Measurements from ENCODE around the gene WDR41.

WDR41 gene

DNA sequence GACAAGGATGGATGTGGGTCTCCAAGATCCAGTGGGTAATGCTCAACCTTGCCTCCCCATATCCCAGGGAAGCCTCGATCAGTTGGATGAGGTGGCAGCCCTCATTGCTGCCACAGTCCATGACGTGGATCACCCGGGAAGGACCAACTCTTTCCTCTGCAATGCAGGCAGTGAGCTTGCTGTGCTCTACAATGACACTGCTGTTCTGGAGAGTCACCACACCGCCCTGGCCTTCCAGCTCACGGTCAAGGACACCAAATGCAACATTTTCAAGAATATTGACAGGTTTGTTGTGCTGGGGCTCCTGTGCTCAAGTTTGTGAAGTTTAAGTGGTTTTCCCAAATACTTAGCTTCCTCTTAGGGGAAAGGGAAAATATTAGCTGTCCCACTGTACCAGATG lies 74.0 kb downstream of the WDR41 start:
- no peaks in the 10 kb centered on the region for H3K27me3 ChIP-seq (ENCODE audit: control insufficient read depth in 2 of 2, insufficient read depth in 2 of 2, low read length in 2 of 2)
- no peak overlapping the region for H3K27ac ChIP-seq (ENCODE audit: low read depth in 2 of 2, low read length in 2 of 2)
- no peak overlapping the region for H3K9ac ChIP-seq (ENCODE audit: low read depth in 1 of 2, low read length in 2 of 2)
- no peak overlapping the region for H3K4me3 ChIP-seq (ENCODE audit: low read length in 2 of 2)
- H3K4me1 ChIP-seq (ENCODE audit: control insufficient read depth in 2 of 2, insufficient read depth in 2 of 2, low read length in 2 of 2), result peaks cover 3 to 10% of the 10 kb centered on the region in 2 donors
- no peaks in the 10 kb centered on the region for H3K9me3 ChIP-seq (ENCODE audit: control insufficient read depth in 2 of 2, low read length in 2 of 2)
- no peaks in the 10 kb centered on the region for H3K36me3 ChIP-seq (ENCODE audit: control insufficient read depth in 2 of 2, insufficient read depth in 2 of 2, low read length in 2 of 2)

- H3K9me3 ChIP-seq (ENCODE audit: control insufficient read depth in 2 of 2, low read length in 2 of 2), result no peaks in the 10 kb centered on the region
- H3K4me3 ChIP-seq (ENCODE audit: low read length in 2 of 2), result no peak overlapping the region
- no peaks in the 10 kb centered on the region for H3K27me3 ChIP-seq (ENCODE audit: control insufficient read depth in 2 of 2, insufficient read depth in 2 of 2, low read length in 2 of 2)
- no peak overlapping the region for H3K9ac ChIP-seq (ENCODE audit: low read depth in 1 of 2, low read length in 2 of 2)
- H3K27ac ChIP-seq (ENCODE audit: low read depth in 2 of 2, low read length in 2 of 2), result no peak overlapping the region
- H3K4me1 ChIP-seq (ENCODE audit: control insufficient read depth in 2 of 2, insufficient read depth in 2 of 2, low read length in 2 of 2), result no peaks in the 10 kb centered on the region
- no peaks in the 10 kb centered on the region for H3K36me3 ChIP-seq (ENCODE audit: control insufficient read depth in 2 of 2, insufficient read depth in 2 of 2, low read length in 2 of 2)
Observed at GRCh38 chr5:77413049-77413448, 79.1 kb downstream of the WDR41 start.

DNA sequence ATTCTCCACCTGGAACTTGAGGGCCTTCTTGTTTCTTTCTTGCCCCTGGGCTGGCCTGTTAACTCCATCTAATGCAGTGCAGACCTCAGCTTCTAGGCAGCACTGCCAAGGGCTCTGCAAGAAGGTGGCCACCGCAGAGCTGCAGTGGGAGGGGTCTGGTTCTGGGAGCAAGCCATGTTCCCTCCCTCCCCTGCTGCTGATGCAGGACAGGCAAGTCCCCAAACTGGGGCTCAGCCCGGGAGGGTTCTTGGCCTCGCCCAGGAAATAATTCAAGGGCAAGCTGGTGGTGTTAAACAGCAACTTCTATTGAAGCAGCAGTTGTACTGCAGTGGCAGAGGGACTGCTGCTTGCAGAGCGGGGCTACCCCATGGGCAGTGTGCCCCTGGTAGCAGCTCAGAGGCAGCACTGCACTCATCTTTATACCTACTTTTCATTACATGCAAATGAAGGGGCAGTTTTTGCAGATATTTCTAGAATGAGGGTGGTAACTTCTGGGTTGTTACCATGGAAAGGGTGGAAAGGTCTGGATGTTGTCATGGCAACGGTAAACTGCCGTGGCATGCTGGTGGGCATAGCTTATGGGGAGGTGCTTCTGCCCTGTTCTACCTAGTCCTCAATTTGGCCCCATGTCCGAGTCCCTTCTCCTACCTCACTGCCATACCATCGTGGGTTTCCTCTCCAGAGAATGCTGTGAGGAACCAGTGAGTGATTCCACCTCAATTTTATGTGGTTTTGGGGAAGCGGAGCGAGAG lies 82.1 kb downstream of the WDR41 start:
- no peaks in the 10 kb centered on the region for H3K36me3 ChIP-seq (ENCODE audit: control insufficient read depth in 2 of 2, insufficient read depth in 2 of 2, low read length in 2 of 2)
- no peak overlapping the region for H3K4me3 ChIP-seq (ENCODE audit: low read length in 2 of 2)
- H3K9ac ChIP-seq (ENCODE audit: low read depth in 1 of 2, low read length in 2 of 2), result no peak overlapping the region
- H3K27me3 ChIP-seq (ENCODE audit: control insufficient read depth in 2 of 2, insufficient read depth in 2 of 2, low read length in 2 of 2), result no peaks in the 10 kb centered on the region
- H3K4me1 ChIP-seq (ENCODE audit: control insufficient read depth in 2 of 2, insufficient read depth in 2 of 2, low read length in 2 of 2), result no peaks in the 10 kb centered on the region
- H3K27ac ChIP-seq (ENCODE audit: low read depth in 2 of 2, low read length in 2 of 2), result no peak overlapping the region
- H3K9me3 ChIP-seq (ENCODE audit: control insufficient read depth in 2 of 2, low read length in 2 of 2), result no peaks in the 10 kb centered on the region

DNA sequence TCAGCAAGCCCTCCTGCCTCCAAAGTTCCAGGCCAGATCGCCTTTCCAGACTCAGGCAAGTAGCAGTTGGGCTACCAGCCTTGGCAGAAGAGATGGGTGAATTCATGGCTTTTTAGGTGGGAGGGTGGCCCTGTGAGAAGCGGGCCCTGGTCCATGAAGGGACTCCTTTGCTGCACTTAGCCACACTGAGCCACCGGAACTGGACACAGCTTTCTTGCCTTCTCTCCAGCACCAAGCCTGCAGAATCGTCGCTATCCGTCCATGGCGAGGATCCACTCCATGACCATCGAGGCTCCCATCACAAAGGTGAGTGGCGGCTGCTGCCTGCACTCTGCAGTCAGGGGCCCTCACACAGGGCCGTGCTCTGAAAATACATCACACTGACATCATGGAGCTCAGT lies 85.0 kb downstream of the WDR41 start:
- no peaks in the 10 kb centered on the region for H3K36me3 ChIP-seq (ENCODE audit: control insufficient read depth in 2 of 2, insufficient read depth in 2 of 2, low read length in 2 of 2)
- no peak overlapping the region for H3K9ac ChIP-seq (ENCODE audit: low read depth in 1 of 2, low read length in 2 of 2)
- no peaks in the 10 kb centered on the region for H3K27me3 ChIP-seq (ENCODE audit: control insufficient read depth in 2 of 2, insufficient read depth in 2 of 2, low read length in 2 of 2)
- no peak overlapping the region for H3K27ac ChIP-seq (ENCODE audit: low read depth in 2 of 2, low read length in 2 of 2)
- no peaks in the 10 kb centered on the region for H3K4me1 ChIP-seq (ENCODE audit: control insufficient read depth in 2 of 2, insufficient read depth in 2 of 2, low read length in 2 of 2)
- H3K4me3 ChIP-seq (ENCODE audit: low read length in 2 of 2), result no peak overlapping the region
- H3K9me3 ChIP-seq (ENCODE audit: control insufficient read depth in 2 of 2, low read length in 2 of 2), result no peaks in the 10 kb centered on the region

DNA sequence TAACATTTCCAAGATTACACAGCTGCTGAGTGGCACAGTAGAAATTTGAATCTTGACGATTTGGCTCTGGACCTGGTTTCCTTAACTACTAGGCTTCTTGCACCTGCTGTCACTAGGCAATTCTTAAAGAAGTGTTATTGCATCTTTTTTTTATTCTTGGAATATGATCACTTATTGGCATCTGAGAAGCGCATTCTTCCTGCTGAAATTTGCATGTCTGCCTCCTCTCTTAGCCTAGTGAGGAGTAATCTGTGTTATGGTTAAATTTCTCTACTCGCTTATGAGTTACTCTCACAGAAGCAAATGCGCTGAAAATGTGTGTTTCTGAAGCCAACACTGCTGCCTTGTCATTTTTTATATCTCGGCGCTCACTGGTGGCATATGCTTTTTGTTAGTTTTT lies 89.3 kb downstream of the WDR41 start:
- no peaks in the 10 kb centered on the region for H3K4me1 ChIP-seq (ENCODE audit: control insufficient read depth in 2 of 2, insufficient read depth in 2 of 2, low read length in 2 of 2)
- no peaks in the 10 kb centered on the region for H3K36me3 ChIP-seq (ENCODE audit: control insufficient read depth in 2 of 2, insufficient read depth in 2 of 2, low read length in 2 of 2)
- no peaks in the 10 kb centered on the region for H3K27me3 ChIP-seq (ENCODE audit: control insufficient read depth in 2 of 2, insufficient read depth in 2 of 2, low read length in 2 of 2)
- H3K4me3 ChIP-seq (ENCODE audit: low read length in 2 of 2), result no peak overlapping the region
- no peak overlapping the region for H3K27ac ChIP-seq (ENCODE audit: low read depth in 2 of 2, low read length in 2 of 2)
- H3K9me3 ChIP-seq (ENCODE audit: control insufficient read depth in 2 of 2, low read length in 2 of 2), result no peaks in the 10 kb centered on the region
- no peak overlapping the region for H3K9ac ChIP-seq (ENCODE audit: low read depth in 1 of 2, low read length in 2 of 2)

DNA sequence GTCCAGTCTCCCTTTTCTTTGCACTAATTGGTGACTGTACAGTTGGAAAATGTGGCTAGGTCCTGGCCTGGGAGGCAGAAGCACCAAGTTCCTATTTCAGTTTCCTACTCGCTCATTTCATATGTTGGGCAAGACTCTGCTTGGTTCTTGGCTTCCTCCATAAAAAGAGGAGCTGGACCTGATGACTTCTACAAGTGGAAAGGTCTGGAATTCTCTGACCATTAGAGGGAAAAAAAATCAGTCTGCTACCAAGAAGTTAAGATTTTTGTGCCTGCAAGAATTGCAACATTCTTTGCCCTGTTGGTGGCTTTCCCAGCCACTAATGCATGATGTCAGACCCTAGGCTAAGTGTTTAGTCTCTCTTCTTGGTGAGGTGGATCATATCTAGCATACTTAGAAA lies 91.5 kb downstream of the WDR41 start:
- Histone ChIP-seq H3K4me3 (ENCODE audit: low read length in 2 of 2) (no peak overlapping the region), H3K36me3 (ENCODE audit: control insufficient read depth in 2 of 2, insufficient read depth in 2 of 2, low read length in 2 of 2) (no peaks in the 10 kb centered on the region), H3K27ac (ENCODE audit: low read depth in 2 of 2, low read length in 2 of 2) (no peak overlapping the region), H3K4me1 (ENCODE audit: control insufficient read depth in 2 of 2, insufficient read depth in 2 of 2, low read length in 2 of 2) (no peaks in the 10 kb centered on the region), H3K9ac (ENCODE audit: low read depth in 1 of 2, low read length in 2 of 2) (no peak overlapping the region), H3K27me3 (ENCODE audit: control insufficient read depth in 2 of 2, insufficient read depth in 2 of 2, low read length in 2 of 2) (no peaks in the 10 kb centered on the region), H3K9me3 (ENCODE audit: control insufficient read depth in 2 of 2, low read length in 2 of 2) (no peaks in the 10 kb centered on the region)

DNA sequence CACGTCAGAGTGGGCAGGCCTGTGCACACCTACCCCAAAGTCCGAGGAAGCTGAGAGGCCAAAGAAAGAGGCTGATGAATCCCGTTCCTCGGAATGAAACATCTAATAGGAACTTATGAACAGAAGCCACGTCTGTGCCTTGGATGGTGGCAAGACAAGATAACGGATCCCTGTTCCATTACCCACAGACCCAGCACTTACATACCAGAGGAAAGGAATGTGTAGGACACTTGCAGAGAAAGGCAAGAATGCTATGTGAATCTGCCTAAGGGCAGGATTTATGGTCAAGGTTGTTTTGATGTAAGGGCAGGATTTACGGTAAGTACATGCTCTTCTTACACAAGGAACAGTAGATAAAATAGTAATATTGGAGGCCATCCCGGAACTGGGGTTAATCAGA lies 93.2 kb downstream of the WDR41 start:
- H3K9me3 ChIP-seq (ENCODE audit: control insufficient read depth in 2 of 2, low read length in 2 of 2), result no peaks in the 10 kb centered on the region
- no peaks in the 10 kb centered on the region for H3K4me1 ChIP-seq (ENCODE audit: control insufficient read depth in 2 of 2, insufficient read depth in 2 of 2, low read length in 2 of 2)
- no peak overlapping the region for H3K9ac ChIP-seq (ENCODE audit: low read depth in 1 of 2, low read length in 2 of 2)
- no peaks in the 10 kb centered on the region for H3K36me3 ChIP-seq (ENCODE audit: control insufficient read depth in 2 of 2, insufficient read depth in 2 of 2, low read length in 2 of 2)
- no peak overlapping the region for H3K4me3 ChIP-seq (ENCODE audit: low read length in 2 of 2)
- H3K27me3 ChIP-seq (ENCODE audit: control insufficient read depth in 2 of 2, insufficient read depth in 2 of 2, low read length in 2 of 2), result no peaks in the 10 kb centered on the region
- no peak overlapping the region for H3K27ac ChIP-seq (ENCODE audit: low read depth in 2 of 2, low read length in 2 of 2)

DNA sequence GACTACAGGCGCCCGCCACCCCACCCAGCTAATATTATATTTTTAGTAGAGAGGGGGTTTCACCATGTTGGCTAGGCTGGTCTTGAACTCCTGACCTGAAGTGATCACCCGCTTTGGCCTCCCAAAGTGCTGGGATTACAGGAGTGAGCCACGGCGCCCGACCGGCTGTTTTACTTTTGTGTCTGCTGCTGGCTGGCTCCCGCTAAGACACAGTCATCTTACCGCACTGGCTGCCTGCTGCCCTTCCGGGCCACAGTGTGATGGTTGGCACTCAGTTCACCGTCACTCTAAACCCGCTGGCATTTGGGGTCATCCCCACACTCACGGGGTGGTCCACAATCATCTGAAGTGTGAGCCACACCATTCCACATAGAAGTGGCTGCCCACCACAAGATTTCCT lies 93.7 kb downstream of the WDR41 start:
- no peak overlapping the region for H3K9ac ChIP-seq (ENCODE audit: low read depth in 1 of 2, low read length in 2 of 2)
- H3K36me3 ChIP-seq (ENCODE audit: control insufficient read depth in 2 of 2, insufficient read depth in 2 of 2, low read length in 2 of 2), result no peaks in the 10 kb centered on the region
- no peak overlapping the region for H3K27ac ChIP-seq (ENCODE audit: low read depth in 2 of 2, low read length in 2 of 2)

GRCh38 chr5:77397686-77398292 lies 94.3 kb downstream of the WDR41 start:
- H3K27me3 ChIP-seq (ENCODE audit: control insufficient read depth in 2 of 2, insufficient read depth in 2 of 2, low read length in 2 of 2), result no peaks in the 10 kb centered on the region
- no peak overlapping the region for H3K4me3 ChIP-seq (ENCODE audit: low read length in 2 of 2)
- no peaks in the 10 kb centered on the region for H3K4me1 ChIP-seq (ENCODE audit: control insufficient read depth in 2 of 2, insufficient read depth in 2 of 2, low read length in 2 of 2)
- H3K9me3 ChIP-seq (ENCODE audit: control insufficient read depth in 2 of 2, low read length in 2 of 2), result no peaks in the 10 kb centered on the region
- no peak overlapping the region for H3K27ac ChIP-seq (ENCODE audit: low read depth in 2 of 2, low read length in 2 of 2)
- no peaks in the 10 kb centered on the region for H3K36me3 ChIP-seq (ENCODE audit: control insufficient read depth in 2 of 2, insufficient read depth in 2 of 2, low read length in 2 of 2)
- H3K9ac ChIP-seq (ENCODE audit: low read depth in 1 of 2, low read length in 2 of 2), result no peak overlapping the region

More for the DNA sequence above, 93.7 kb downstream of the WDR41 start:
- no peaks in the 10 kb centered on the region for H3K9me3 ChIP-seq (ENCODE audit: control insufficient read depth in 2 of 2, low read length in 2 of 2)
- H3K27me3 ChIP-seq (ENCODE audit: control insufficient read depth in 2 of 2, insufficient read depth in 2 of 2, low read length in 2 of 2), result no peaks in the 10 kb centered on the region
- H3K4me3 ChIP-seq (ENCODE audit: low read length in 2 of 2), result no peak overlapping the region
- H3K4me1 ChIP-seq (ENCODE audit: control insufficient read depth in 2 of 2, insufficient read depth in 2 of 2, low read length in 2 of 2), result no peaks in the 10 kb centered on the region

DNA sequence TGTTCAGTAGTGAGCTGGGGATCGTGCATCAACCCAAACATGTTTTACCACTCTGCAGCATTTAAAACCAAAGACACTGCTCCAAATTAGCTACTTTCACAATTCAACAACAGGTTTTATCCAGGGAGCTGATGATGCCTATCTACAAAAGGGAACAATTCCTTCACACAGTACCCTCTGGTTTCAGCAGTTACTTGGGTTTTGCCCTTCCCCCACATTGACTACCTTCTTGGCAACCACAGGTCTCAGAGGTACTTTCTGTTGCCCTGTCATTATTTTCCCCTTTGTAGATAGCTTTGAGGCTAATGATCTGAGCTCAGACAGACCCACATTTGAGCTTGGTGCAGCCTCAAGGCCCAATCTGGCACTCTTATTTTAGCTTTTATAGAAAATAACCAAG lies 96.1 kb downstream of the WDR41 start:
- no peaks in the 10 kb centered on the region for H3K36me3 ChIP-seq (ENCODE audit: control insufficient read depth in 2 of 2, insufficient read depth in 2 of 2, low read length in 2 of 2)
- no peak overlapping the region for H3K9ac ChIP-seq (ENCODE audit: low read depth in 1 of 2, low read length in 2 of 2)
- H3K4me3 ChIP-seq (ENCODE audit: low read length in 2 of 2), result no peak overlapping the region
- H3K27me3 ChIP-seq (ENCODE audit: control insufficient read depth in 2 of 2, insufficient read depth in 2 of 2, low read length in 2 of 2), result no peaks in the 10 kb centered on the region
- H3K9me3 ChIP-seq (ENCODE audit: control insufficient read depth in 2 of 2, low read length in 2 of 2), result no peaks in the 10 kb centered on the region
- H3K4me1 ChIP-seq (ENCODE audit: control insufficient read depth in 2 of 2, insufficient read depth in 2 of 2, low read length in 2 of 2), result no peaks in the 10 kb centered on the region
- H3K27ac ChIP-seq (ENCODE audit: low read depth in 2 of 2, low read length in 2 of 2), result no peak overlapping the region
